ENCODE results near the gene INHA.

GRCh38 chr2:219527076-219527394 is 45.1 kb upstream of the INHA start:
- TF ChIP-seq CTCF (IDR thresholded peaks at IDR 0.05) (no peak), POLR2A (IDR thresholded peaks at IDR 0.05) (no peak)

Data from Peyer's patch (tissue), 4 donors.